A549 (cell line): ENCODE results near the gene SLC17A9.

Experiments used
- HOXB13 ChIP-seq: fragments of 250-450 bp; sonication (Bioruptor Pico); IDR thresholded peaks from 2 replicates; pipeline ENCODE4 v1.5.0; 2020; ENCODE audit warnings: low read depth, mild to moderate bottlenecking, moderate library complexity
- JUNB ChIP-seq: fragments of >200 bp; sonication (Bioruptor Twin); formaldehyde crosslinking; IDR thresholded peaks from 2 replicates; pipeline ENCODE4 v1.6.1; 2016
- POLR2A ChIP-seq: IDR thresholded peaks from 2 replicates; pipeline ENCODE4 v1.6.1; 2012; ENCODE audit warnings: mild to moderate bottlenecking, low read length
- TF ChIP-seq, protein P1 (sequence below): fragments of >200 bp; sonication (Bioruptor Twin); formaldehyde crosslinking; IDR thresholded peaks from 3 replicates; pipeline ENCODE4 v1.5.1; 2016

DNA sequence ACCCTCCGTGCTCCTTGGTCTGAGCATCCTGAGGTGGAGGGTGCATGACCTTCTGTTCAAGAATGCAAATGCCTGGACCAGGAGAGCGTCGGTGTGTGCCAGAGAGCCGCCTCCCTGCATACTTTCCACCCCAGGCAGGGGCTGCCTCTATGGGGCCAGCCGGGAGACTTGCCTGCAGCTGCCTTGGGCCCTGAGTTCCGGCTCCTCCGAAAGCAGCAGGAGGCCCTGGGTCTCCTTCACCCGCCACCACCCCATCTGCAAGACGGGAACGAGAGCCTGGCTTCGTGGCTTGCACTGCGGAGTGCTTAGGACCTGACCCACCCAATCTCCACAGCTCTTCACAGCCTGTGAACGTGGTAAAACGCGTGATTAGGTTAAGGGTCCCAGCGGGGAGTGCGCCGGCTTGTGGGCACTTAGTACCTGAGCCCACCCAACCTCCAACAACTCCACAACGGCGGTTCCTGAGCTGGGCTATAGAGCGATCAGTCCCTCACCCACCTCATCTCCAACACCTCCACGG is 37.9 kb downstream of the SLC17A9 start:
- TF ChIP-seq, protein P1, sequence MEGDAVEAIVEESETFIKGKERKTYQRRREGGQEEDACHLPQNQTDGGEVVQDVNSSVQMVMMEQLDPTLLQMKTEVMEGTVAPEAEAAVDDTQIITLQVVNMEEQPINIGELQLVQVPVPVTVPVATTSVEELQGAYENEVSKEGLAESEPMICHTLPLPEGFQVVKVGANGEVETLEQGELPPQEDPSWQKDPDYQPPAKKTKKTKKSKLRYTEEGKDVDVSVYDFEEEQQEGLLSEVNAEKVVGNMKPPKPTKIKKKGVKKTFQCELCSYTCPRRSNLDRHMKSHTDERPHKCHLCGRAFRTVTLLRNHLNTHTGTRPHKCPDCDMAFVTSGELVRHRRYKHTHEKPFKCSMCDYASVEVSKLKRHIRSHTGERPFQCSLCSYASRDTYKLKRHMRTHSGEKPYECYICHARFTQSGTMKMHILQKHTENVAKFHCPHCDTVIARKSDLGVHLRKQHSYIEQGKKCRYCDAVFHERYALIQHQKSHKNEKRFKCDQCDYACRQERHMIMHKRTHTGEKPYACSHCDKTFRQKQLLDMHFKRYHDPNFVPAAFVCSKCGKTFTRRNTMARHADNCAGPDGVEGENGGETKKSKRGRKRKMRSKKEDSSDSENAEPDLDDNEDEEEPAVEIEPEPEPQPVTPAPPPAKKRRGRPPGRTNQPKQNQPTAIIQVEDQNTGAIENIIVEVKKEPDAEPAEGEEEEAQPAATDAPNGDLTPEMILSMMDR: no peak
- no peak for TF ChIP-seq HOXB13
- TF ChIP-seq POLR2A: no peak
- TF ChIP-seq JUNB: no peak
